ENCODE data around the gene LY6G6C.

DNA sequence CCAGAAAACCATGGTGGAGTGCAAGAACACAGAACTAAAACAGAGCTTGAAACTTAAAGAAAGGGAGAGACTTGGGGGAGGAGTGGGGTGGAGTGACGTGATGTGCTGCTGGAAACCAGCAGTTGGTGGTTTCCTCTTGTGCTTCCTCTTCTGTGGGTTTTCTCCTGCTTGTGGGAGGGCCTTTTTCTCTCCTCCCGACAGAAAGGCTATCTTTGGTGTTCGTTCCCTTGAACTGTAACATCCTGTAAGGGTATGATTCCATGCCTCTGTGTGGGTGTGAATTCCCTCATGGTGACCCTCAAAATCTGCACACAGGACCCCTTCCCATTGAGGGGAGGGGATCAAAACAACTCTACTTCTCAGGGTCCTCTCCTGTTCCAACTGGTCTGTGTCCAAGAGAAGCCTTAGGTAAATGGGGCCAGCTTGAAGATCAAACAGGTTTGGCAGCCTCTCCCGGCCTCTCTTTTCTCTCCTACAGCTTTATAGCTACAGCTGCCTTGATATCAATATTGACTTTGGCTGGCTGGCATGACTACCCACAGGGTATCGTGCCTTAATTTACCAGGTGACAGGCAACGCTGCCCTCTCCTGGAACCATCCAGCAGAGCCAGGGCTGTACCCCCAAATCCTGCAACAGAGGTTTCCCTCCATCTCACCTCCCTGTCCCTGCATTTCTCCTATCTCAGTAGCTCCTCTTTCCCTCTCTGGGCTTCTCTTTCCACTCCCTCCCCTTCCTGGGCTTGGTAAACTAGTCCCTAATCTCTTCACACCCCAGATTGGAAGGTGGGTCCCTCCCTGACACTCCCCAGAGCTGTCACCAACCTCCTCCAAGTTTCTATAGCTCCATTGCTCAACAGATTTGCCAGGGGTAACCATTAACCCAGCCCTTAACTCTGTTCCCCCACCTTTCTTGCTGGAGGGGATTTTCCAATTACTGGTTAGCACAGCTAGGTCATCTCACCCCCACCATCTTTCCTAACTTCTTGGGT lies 16.7 kb upstream of the LY6G6C start:
- TF ChIP-seq, protein P1, sequence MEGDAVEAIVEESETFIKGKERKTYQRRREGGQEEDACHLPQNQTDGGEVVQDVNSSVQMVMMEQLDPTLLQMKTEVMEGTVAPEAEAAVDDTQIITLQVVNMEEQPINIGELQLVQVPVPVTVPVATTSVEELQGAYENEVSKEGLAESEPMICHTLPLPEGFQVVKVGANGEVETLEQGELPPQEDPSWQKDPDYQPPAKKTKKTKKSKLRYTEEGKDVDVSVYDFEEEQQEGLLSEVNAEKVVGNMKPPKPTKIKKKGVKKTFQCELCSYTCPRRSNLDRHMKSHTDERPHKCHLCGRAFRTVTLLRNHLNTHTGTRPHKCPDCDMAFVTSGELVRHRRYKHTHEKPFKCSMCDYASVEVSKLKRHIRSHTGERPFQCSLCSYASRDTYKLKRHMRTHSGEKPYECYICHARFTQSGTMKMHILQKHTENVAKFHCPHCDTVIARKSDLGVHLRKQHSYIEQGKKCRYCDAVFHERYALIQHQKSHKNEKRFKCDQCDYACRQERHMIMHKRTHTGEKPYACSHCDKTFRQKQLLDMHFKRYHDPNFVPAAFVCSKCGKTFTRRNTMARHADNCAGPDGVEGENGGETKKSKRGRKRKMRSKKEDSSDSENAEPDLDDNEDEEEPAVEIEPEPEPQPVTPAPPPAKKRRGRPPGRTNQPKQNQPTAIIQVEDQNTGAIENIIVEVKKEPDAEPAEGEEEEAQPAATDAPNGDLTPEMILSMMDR (IDR thresholded peaks at IDR 0.05), result peak in 3 of 12 donors; percentile 16 to 19 (median 19)
- TF ChIP-seq POLR2A (IDR thresholded peaks at IDR 0.05), result no peak
